NCI-H146 (cell line): ENCODE measurements around the gene DUOX1.
"Not testable (repeated sequence)": the region's sequence is repeated elsewhere in the genome, so short reads cannot be mapped to it uniquely, and the experiment has no call there.

Source experiments
- DNase-seq: peaks from one replicate; lab custom pipeline; 2025; lab: John Stamatoyannopoulos, UW

Gene DUOX1

GRCh38 chr15:45121706-45122417 is 7.9 kb upstream of the DUOX1 start:
- DNase-seq = no peak

DNA sequence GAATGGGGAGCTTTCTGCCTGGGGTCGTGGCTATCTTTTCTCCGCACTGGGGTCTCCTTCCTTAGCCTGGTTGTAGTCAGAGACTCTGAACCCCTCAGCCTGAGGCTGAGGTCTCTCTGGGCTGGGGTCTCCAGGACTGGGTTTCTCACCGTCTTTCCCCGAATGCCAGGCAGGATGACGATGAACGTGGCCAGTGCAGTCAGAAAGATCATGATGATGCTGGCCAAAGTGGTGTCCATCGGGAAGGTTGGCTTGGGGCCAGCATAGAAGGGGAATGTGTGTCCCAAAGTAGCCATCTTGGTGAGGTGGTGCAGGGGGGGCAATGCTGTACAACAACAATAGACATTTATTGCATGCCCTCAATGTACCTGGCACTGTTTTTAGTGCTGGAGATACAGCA is 7.1 kb upstream of the DUOX1 start:
- no peak for DNase-seq

GRCh38 chr15:45123397-45123796 is 6.4 kb upstream of the DUOX1 start:
- DNase-seq = no peak

- DNase-seq = peak; percentile 14
Observed at GRCh38 chr15:45126535-45127158, 3.1 kb upstream of the DUOX1 start.

- DNase-seq = no peak
Observed at GRCh38 chr15:45128971-45129639, 689 bp upstream of the DUOX1 start.

- DNase-seq = no peak
Observed at GRCh38 chr15:45130291-45131000, 652 bp downstream of the DUOX1 start.

- DNase-seq = no peak
Observed at GRCh38 chr15:45131510-45131909, 1.7 kb downstream of the DUOX1 start.

DNA sequence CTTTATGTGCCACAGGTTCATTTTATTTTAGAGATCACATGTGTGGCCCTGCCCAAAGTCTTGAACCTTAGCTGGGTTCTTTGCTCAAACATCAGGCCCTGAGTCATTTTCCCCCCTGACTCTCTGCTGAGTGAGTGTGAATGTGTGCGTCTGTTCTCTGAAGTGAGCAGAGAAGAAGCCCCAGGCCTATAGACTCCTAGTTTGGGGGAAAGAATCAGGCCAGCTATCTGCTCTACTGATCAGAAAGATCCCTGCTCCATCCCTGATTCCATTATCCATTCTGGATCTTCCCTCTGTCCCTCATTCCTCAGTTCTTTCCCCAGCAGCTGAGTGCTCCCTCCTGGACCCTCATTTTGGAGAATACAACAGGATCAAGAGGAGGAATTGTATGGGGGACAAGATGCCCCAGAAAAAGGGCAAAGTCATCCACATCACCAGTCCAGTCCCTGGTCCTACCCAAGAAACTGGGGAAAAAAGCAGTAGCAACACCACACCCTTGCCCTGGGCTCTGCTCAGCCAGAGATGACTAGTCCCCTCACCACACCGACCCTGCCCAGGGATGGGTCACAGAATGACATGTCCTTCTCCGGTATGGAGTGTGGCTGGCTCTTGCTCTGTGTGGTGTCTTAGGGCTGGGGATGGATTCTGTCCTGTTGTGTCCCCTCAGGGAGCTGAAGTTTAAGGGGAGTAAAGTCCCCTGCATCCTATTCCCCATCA is 3.2 kb downstream of the DUOX1 start:
- no peak for DNase-seq

- DNase-seq = no peak
Observed at GRCh38 chr15:45133561-45133920, 3.7 kb downstream of the DUOX1 start.

DNA sequence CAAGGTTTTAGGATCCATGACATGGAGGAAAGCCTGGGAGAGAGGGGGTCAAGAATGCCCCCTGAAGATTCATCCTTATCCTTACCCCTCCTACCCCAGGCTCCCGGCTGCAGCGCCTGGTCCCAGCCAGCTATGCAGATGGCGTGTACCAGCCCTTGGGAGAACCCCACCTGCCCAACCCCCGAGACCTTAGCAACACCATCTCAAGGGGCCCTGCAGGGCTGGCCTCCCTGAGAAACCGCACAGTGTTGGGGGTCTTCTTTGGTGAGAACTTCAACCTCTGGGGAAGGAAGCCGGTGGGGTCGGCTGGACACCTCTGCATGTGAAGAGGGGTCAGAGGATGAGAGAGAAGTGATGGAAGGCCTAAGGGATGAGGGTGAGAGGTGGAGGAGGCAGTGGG is 4.3 kb downstream of the DUOX1 start:
- DNase-seq = no peak

DNA sequence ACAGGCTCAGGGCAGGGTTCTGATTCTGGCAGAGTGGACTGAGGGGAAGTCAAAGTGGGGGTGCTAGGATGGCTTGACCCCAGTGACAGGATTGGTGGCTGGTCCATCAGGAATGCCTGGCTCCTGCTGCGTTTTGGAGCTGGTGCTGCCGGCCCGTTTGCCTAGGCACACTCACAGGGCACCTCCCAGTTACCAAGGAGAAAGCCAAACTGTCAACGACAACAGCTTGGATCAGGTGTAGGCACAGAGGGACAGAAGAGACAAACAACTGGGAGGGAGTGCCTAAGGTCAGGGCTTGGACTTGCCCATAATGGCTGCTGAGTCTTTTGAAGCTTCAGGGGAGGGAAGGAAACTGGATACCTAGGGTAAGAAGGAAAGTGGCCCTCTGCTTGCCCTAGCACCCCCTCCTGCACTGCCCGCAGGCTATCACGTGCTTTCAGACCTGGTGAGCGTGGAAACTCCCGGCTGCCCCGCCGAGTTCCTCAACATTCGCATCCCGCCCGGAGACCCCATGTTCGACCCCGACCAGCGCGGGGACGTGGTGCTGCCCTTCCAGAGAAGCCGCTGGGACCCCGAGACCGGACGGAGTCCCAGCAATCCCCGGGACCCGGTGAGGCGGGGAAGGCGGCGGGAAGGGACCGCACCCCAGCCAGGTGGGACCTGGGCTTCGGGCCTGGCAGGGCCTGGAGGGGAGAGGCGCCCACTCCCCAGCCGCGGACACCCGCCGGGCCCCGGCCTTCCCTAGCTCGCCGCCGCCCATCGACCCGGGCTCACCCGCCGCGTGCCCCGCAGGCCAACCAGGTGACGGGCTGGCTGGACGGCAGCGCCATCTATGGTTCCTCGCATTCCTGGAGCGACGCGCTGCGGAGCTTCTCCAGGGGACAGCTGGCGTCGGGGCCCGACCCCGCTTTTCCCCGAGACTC is 5.1 kb downstream of the DUOX1 start:
- no peak for DNase-seq

DNA sequence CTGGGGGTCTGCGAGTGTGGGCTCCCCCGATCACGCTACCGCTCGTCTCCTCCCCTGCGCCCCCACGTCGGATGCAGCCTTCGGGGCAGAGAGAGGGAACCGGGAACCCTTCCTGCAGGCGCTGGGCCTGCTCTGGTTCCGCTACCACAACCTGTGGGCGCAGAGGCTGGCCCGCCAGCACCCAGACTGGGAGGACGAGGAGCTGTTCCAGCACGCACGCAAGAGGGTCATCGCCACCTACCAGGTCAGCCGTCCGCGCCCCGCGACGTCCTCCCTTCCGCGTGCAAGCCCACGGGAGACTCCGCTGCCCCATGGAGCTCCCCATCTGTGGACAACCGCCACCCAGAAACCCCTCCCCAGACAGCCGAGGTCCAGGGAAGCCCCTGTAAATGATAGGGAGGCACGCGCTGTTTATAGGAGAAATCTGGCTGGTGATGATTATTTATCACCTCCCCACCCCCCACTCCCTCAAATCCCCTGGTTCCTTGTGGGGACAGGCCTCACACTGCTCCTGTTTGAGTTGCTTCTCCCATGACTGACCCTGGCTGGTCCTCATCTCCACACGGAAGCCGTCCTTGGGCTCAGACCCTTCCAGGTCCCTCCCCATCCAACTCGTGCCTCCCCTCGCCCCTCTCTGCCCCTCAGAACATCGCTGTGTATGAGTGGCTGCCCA is 6.0 kb downstream of the DUOX1 start:
- DNase-seq = not testable (repeated sequence)

DNA sequence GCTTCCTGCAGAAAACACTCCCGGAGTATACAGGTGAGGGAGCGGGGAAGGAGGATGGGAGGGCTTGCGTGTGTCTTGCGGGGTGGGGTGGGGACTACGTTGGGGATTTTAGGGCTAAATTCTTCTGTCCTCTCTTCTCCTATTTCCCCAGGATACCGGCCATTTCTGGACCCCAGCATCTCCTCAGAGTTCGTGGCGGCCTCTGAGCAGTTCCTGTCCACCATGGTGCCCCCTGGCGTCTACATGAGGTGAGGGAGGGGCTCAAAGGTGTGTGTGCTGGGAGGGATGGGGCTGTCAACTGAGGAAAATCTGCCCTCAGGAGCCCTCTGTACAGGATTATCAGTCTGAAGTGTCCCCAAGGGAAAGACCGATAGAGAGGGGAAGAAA is 6.6 kb downstream of the DUOX1 start:
- DNase-seq = no peak

GRCh38 chr15:45137703-45138102 is 7.9 kb downstream of the DUOX1 start:
- DNase-seq = no peak

- DNase-seq = no peak
Observed at GRCh38 chr15:45138814-45139765, 9.3 kb downstream of the DUOX1 start.

DNA sequence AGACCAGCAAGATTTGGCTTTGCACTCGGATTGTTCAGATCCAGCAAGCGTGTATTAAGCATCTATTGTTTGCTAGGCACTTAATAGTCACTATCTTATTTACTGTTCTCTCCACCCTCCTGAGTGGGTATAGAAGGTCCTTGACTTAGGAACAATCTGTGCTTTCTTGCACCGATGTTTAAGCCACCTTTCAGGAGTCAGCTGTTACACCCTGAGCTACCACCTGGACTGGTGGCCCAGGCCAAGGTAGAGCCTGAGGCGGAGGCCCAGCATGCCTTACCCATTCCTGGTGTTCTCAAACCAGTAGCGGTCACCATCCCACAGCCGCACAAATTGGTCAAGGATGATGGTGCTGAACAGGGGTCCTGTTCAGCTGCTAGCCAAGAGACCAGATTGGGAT is 10.0 kb downstream of the DUOX1 start:
- DNase-seq = no peak

- DNase-seq = no peak
Observed at GRCh38 chr15:45140557-45141250, 10.9 kb downstream of the DUOX1 start.

GRCh38 chr15:45141386-45141785 is 11.6 kb downstream of the DUOX1 start:
- DNase-seq = no peak

DNA sequence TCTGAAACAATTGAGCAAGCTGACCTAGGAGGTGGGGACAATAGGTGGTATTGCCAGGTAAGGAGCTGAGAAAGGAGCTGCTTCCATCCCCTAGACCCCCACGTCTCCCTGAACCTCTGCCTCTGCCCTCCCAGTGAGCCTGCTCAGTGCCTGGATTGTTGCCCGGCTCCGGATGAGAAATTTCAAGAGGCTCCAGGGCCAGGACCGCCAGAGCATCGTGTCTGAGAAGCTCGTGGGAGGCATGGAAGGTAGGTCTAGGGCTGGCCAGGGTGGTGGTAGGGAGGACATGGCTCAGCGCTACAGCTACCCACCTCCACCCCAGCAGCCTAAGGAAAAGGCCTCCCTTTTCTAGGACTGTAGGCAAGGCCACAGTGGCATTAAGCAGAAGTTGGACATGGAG is 13.3 kb downstream of the DUOX1 start:
- DNase-seq = no peak
